ENCODE measurements around the gene PAOX.

PAOX gene

DNA sequence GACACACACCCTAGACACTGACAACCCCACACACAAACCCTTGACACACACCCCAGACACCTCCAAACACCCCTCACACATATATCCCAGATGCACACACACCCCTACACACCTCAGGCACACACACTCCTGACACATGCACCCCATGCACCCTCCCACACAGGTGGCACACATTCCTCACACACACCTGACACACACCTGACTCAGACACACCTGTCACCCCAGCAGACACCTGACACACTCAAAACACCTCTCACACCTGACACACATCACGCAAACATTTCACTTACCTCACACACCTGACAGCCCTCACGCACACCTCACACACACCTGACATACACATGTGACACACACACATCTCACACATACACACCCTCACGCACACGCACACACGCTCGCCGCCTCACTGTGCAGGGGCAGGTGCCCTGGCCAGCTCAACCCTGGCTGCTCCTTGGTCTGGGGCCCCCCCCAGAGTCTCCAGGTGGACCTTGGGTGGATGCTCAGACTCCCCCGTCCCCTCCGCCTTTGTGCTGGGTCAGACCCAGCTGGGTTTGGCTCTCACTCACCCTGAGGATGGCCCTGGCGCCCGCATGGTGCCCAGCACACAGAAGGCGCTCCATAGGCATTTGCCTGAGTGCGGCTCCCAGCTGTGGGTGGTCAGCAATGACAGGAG, 39.2 kb upstream of the PAOX start:
- Histone ChIP-seq H3K4me1 (ENCODE audit: insufficient read depth, low read length) (peaks cover 7% of the 10 kb centered on the region), H3K27me3 (ENCODE audit: control insufficient read depth in 1 of 2, insufficient read depth in 2 of 2, low read length in 2 of 2) (peaks cover 38 to 54% of the 10 kb centered on the region in 2 donors), H3K9me3 (ENCODE audit: low read length) (no peaks in the 10 kb centered on the region), H3K27ac (ENCODE audit: low read depth, low read length) (no peak overlapping the region), H3K36me3 (ENCODE audit: insufficient read depth, low read length) (no peaks in the 10 kb centered on the region), H3K4me3 (ENCODE audit: low read depth in 1 of 2, low read length in 2 of 2) (no peak overlapping the region), H3K9ac (ENCODE audit: low read length) (no peak overlapping the region)

DNA sequence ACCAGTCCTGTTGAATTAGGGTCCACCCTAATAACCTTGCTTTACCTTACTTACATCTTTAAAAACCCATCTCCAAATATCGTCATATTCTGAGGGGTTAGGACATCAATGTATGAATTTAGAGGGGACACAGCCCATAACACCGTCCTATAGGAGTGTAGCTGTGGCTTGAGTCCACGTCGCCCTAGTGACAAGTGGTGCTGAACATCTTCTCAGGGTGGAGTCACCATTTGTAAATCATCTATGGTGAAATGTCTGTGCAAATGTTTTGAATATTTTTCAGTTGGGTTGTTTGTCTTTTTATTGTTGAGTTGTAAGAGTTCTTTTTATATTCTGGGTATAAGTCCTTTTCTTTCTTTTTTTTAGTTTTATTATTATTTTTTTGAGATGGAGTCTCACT, 37.1 kb upstream of the PAOX start:
- Histone ChIP-seq H3K9me3 (ENCODE audit: low read length) (no peaks in the 10 kb centered on the region), H3K27ac (ENCODE audit: low read depth, low read length) (no peak overlapping the region), H3K27me3 (ENCODE audit: control insufficient read depth in 1 of 2, insufficient read depth in 2 of 2, low read length in 2 of 2) (peaks cover 32 to 41% of the 10 kb centered on the region in 2 donors), H3K4me1 (ENCODE audit: insufficient read depth, low read length) (no peaks in the 10 kb centered on the region), H3K4me3 (ENCODE audit: low read depth in 1 of 2, low read length in 2 of 2) (no peak overlapping the region), H3K9ac (ENCODE audit: low read length) (no peak overlapping the region), H3K36me3 (ENCODE audit: insufficient read depth, low read length) (no peaks in the 10 kb centered on the region)

DNA sequence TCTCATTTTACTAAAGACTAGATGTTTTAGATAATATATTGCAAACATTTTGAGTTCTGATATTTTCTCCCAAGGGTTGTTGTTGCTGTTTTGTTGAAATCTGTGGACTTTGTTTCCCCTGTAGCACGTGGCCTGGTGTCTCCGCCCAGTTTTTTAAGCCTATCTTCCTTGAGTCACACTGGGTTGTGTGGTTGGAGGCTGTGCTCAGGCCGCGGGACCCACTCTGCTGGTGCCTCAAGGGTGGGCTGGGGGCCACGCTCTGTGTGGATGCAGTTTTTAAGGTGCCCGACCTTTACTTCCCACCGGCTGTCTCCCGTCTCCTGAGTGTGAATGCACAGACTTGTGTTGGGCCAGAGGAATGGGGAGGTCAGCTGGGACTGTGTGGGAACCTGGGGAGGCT, 36.1 kb upstream of the PAOX start:
- H3K9me3 ChIP-seq (ENCODE audit: low read length): no peaks in the 10 kb centered on the region
- no peaks in the 10 kb centered on the region for H3K36me3 ChIP-seq (ENCODE audit: insufficient read depth, low read length)
- peaks cover 22 to 41% of the 10 kb centered on the region in 2 donors for H3K27me3 ChIP-seq (ENCODE audit: control insufficient read depth in 1 of 2, insufficient read depth in 2 of 2, low read length in 2 of 2)
- no peak overlapping the region for H3K27ac ChIP-seq (ENCODE audit: low read depth, low read length)
- H3K4me1 ChIP-seq (ENCODE audit: insufficient read depth, low read length): no peaks in the 10 kb centered on the region
- H3K9ac ChIP-seq (ENCODE audit: low read length): no peak overlapping the region
- no peak overlapping the region for H3K4me3 ChIP-seq (ENCODE audit: low read depth in 1 of 2, low read length in 2 of 2)

DNA sequence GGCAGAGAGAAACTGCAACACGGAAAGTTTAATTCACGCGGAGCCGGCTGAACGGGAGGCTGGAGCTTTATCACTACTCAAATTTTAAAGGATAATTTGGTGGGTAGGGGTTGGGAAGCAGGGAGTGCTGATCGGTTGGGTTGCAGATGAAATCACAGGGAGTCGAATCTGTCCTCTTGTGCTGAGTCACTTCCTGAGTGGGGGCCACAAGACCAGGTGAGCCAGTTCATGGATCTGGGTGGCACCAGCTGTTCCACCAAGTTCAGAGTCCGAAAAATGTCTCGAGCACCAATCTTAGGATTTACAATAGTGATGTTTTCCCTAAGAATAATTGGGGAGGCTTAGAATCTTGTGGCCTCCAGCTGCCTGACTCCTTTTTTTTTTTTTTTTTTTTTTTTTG, 35.5 kb upstream of the PAOX start:
- no peaks in the 10 kb centered on the region for H3K9me3 ChIP-seq (ENCODE audit: low read length)
- H3K27me3 ChIP-seq (ENCODE audit: control insufficient read depth in 1 of 2, insufficient read depth in 2 of 2, low read length in 2 of 2): peaks cover 16 to 37% of the 10 kb centered on the region in 2 donors

DNA sequence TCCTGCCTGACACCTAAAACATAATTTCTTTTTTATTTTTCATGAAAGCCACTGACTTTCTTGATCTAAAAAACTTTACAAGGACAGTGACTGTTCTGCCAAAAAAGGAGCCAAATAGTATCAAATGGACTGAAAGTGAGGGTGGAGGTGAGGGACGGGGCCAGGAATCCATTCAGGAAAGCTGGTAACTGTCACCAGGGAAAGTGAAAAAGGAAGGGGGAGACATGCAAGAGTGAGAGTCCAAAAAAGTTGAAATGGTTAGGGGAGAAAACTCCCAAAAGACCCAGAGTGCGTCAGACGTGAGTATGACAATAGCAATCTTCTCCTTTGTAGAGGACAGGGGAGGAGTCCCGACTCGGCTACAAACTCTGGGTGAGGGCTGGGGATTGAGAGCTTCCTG, 34.8 kb upstream of the PAOX start:
- H3K27me3 ChIP-seq (ENCODE audit: control insufficient read depth in 1 of 2, insufficient read depth in 2 of 2, low read length in 2 of 2): peaks cover 10 to 34% of the 10 kb centered on the region in 2 donors

More for the DNA sequence above, 35.5 kb upstream of the PAOX start:
- Histone ChIP-seq H3K4me3 (ENCODE audit: low read depth in 1 of 2, low read length in 2 of 2) (no peak overlapping the region), H3K9ac (ENCODE audit: low read length) (no peak overlapping the region), H3K36me3 (ENCODE audit: insufficient read depth, low read length) (no peaks in the 10 kb centered on the region), H3K4me1 (ENCODE audit: insufficient read depth, low read length) (no peaks in the 10 kb centered on the region), H3K27ac (ENCODE audit: low read depth, low read length) (no peak overlapping the region)

DNA sequence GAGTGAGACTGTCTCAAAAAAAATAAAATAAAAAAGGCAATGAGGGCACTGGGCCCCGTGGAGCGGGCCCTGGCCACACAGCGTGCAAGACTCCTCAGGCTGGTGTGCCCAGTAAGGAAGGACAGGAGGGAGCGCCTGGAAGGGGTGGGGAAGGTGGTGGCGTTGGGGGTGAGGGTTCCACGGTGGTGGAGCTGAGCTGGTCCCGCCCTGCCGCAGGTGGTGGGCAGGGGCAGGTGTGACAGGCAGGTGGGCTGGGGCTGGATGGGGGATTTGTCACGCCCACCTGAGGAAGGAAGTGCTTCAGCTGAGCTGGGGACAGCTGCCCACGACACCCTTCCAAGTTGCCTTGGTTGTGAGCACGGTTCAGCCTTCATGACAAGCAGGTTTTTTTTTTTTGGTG, 32.6 kb upstream of the PAOX start:
- Histone ChIP-seq H3K36me3 (ENCODE audit: insufficient read depth, low read length) (no peaks in the 10 kb centered on the region), H3K9me3 (ENCODE audit: low read length) (no peaks in the 10 kb centered on the region), H3K27me3 (ENCODE audit: control insufficient read depth in 1 of 2, insufficient read depth in 2 of 2, low read length in 2 of 2) (peaks cover 5 to 31% of the 10 kb centered on the region in 2 donors), H3K4me3 (ENCODE audit: low read depth in 1 of 2, low read length in 2 of 2) (no peak overlapping the region), H3K27ac (ENCODE audit: low read depth, low read length) (no peak overlapping the region), H3K9ac (ENCODE audit: low read length) (no peak overlapping the region), H3K4me1 (ENCODE audit: insufficient read depth, low read length) (no peaks in the 10 kb centered on the region)

More for the DNA sequence above, 34.8 kb upstream of the PAOX start:
- no peaks in the 10 kb centered on the region for H3K4me1 ChIP-seq (ENCODE audit: insufficient read depth, low read length)
- no peak overlapping the region for H3K27ac ChIP-seq (ENCODE audit: low read depth, low read length)
- H3K9me3 ChIP-seq (ENCODE audit: low read length): no peaks in the 10 kb centered on the region
- H3K9ac ChIP-seq (ENCODE audit: low read length): no peak overlapping the region
- H3K4me3 ChIP-seq (ENCODE audit: low read depth in 1 of 2, low read length in 2 of 2): no peak overlapping the region
- H3K36me3 ChIP-seq (ENCODE audit: insufficient read depth, low read length): no peaks in the 10 kb centered on the region

DNA sequence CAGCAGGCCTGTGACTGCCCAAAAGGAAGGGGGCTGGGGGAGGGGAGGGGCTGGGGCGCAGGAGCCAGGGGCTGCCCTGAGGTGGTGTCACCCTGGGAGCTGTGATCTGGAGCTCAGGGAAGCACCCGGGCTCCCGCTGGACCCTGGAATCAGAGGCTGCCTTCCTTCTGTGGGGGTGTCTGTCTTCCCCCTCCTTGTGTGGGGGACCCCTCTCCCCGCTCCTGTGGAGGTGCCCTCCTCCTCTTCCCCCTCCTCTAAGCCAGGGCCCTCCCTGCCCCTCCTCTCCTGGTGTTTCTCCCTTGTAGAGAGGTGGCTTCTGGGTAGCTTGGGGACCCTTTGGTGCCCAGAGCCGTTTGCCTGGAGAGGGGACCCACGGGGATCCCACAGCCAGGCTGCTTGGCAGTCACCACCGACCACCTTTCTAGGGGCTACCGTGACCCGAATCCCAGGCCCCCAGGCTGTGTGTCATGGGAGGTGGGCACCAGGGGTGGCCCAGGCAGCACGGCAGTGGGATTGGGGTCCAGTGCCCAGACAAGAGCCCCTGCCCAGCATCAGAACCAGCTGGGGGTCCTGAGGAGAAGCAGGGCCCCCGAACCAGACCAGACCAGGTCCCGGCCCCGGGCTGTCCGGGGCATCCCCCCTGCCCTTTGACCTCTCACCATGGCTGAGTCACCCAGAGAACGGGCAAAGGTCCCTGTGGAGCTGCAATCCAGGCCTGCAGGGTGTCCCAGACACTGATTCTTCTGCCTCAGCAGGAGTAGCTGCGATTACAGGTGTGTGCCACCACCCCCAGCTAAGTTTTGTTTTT, 31.1 kb upstream of the PAOX start:
- H3K27me3 ChIP-seq (ENCODE audit: control insufficient read depth in 1 of 2, insufficient read depth in 2 of 2, low read length in 2 of 2): peaks cover 0 to 35% of the 10 kb centered on the region in 2 donors
- H3K4me1 ChIP-seq (ENCODE audit: insufficient read depth, low read length): no peaks in the 10 kb centered on the region
- H3K27ac ChIP-seq (ENCODE audit: low read depth, low read length): no peak overlapping the region
- H3K4me3 ChIP-seq (ENCODE audit: low read depth in 1 of 2, low read length in 2 of 2): no peak overlapping the region
- no peaks in the 10 kb centered on the region for H3K9me3 ChIP-seq (ENCODE audit: low read length)
- no peaks in the 10 kb centered on the region for H3K36me3 ChIP-seq (ENCODE audit: insufficient read depth, low read length)
- H3K9ac ChIP-seq (ENCODE audit: low read length): no peak overlapping the region

DNA sequence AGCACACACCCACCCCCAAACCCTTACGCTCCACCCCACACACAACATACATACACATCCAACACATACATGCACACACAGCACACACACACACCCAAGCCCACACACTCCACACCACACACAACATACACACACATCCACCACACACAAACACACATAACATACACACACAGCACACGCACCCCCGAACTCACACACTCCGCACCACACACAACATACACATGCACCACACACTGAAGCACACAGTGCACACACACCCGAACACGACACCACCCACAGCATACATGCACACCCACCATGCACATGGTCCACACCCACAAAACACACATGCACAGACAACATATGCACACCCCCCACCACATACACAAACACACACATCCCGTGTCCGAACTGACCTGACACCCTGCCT, 29.9 kb upstream of the PAOX start:
- no peaks in the 10 kb centered on the region for H3K9me3 ChIP-seq (ENCODE audit: low read length)
- no peaks in the 10 kb centered on the region for H3K4me1 ChIP-seq (ENCODE audit: insufficient read depth, low read length)
- H3K36me3 ChIP-seq (ENCODE audit: insufficient read depth, low read length): no peaks in the 10 kb centered on the region
- H3K27ac ChIP-seq (ENCODE audit: low read depth, low read length): no peak overlapping the region
- no peak overlapping the region for H3K9ac ChIP-seq (ENCODE audit: low read length)
- H3K4me3 ChIP-seq (ENCODE audit: low read depth in 1 of 2, low read length in 2 of 2): no peak overlapping the region
- peaks cover 0 to 33% of the 10 kb centered on the region in 2 donors for H3K27me3 ChIP-seq (ENCODE audit: control insufficient read depth in 1 of 2, insufficient read depth in 2 of 2, low read length in 2 of 2)

DNA sequence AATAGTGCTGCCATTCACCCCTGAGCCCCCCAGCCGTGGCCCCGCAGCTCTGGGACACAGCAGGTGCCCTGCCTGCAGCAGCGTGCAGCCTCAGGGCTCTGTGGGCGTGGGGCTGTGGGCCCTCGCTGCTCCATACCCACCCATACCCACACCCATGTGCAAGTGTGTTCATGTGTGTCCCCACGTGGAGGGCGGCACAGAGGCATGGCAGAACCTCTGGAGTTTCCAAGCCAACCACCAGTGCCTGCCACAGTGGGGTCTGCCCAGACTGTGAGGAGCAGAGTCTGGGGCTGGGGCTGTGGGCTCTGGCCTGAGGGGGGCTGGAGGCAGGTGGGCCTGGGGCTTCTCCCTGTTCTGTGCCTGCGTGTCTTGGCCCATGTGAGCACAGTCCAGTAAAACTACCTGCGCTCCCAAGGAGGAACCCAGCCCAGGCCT, 29.5 kb upstream of the PAOX start:
- peaks cover 0 to 37% of the 10 kb centered on the region in 2 donors for H3K27me3 ChIP-seq (ENCODE audit: control insufficient read depth in 1 of 2, insufficient read depth in 2 of 2, low read length in 2 of 2)
- H3K9me3 ChIP-seq (ENCODE audit: low read length): no peaks in the 10 kb centered on the region
- no peak overlapping the region for H3K9ac ChIP-seq (ENCODE audit: low read length)
- no peaks in the 10 kb centered on the region for H3K36me3 ChIP-seq (ENCODE audit: insufficient read depth, low read length)
- H3K27ac ChIP-seq (ENCODE audit: low read depth, low read length): no peak overlapping the region
- no peak overlapping the region for H3K4me3 ChIP-seq (ENCODE audit: low read depth in 1 of 2, low read length in 2 of 2)
- no peaks in the 10 kb centered on the region for H3K4me1 ChIP-seq (ENCODE audit: insufficient read depth, low read length)

DNA sequence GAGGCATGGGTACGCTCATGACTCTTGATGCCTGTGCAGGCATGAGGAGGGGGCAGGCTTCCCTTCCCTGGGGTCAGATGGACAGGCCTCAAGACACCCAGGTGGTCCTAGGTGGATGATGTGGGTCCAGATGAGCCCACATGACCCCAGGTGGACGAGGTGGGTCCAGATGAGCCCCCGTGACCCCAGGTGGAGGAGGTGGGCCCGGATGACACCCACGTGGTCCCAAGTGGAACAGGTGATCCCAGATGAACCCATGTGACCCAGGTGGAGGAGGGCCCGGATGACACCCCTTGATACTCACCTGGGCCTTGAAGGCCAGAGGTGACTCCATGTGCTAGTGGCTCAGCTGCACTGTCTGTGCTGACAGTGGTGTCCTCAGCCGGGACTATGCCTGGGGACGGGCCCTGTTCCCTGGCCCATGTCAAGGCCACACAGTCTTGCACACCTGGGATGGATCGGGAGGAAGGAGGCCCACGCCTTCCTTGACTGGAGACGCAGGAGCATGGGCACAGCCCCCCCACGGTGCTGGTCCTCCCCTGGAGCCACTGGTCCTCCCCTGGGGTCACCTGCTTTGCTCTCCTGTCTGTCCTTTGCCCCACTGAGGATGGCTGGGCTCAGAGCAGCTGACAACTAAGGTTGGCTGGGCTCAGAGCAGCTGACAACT, 28.6 kb upstream of the PAOX start:
- Histone ChIP-seq H3K4me3 (ENCODE audit: low read depth in 1 of 2, low read length in 2 of 2) (no peak overlapping the region), H3K27ac (ENCODE audit: low read depth, low read length) (no peak overlapping the region), H3K4me1 (ENCODE audit: insufficient read depth, low read length) (no peaks in the 10 kb centered on the region), H3K9me3 (ENCODE audit: low read length) (no peaks in the 10 kb centered on the region), H3K27me3 (ENCODE audit: control insufficient read depth in 1 of 2, insufficient read depth in 2 of 2, low read length in 2 of 2) (peaks cover 0 to 40% of the 10 kb centered on the region in 2 donors), H3K9ac (ENCODE audit: low read length) (no peak overlapping the region), H3K36me3 (ENCODE audit: insufficient read depth, low read length) (no peaks in the 10 kb centered on the region)

DNA sequence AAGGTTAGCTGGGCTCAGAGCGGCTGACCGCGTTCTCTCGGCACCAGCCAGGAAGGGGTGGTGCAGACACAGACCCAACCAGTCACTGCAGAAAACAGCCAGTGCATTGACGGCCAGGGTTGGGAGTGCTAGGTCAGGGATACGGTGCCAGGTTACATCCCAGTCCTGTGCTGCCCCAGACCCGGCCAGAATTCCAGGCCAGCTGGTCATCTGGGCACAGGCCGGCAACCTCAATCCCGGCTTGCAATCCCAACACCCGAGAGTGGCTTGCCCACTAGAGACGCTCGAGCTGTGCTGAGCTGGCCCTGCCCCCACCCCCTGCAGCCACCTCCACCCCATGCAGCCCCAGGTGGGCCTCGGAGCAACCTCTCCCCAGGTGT, 28.1 kb upstream of the PAOX start:
- Histone ChIP-seq H3K27ac (ENCODE audit: low read depth, low read length) (no peak overlapping the region), H3K9me3 (ENCODE audit: low read length) (no peaks in the 10 kb centered on the region), H3K4me3 (ENCODE audit: low read depth in 1 of 2, low read length in 2 of 2) (no peak overlapping the region), H3K9ac (ENCODE audit: low read length) (no peak overlapping the region), H3K27me3 (ENCODE audit: control insufficient read depth in 1 of 2, insufficient read depth in 2 of 2, low read length in 2 of 2) (peaks cover 0 to 43% of the 10 kb centered on the region in 2 donors), H3K36me3 (ENCODE audit: insufficient read depth, low read length) (no peaks in the 10 kb centered on the region), H3K4me1 (ENCODE audit: insufficient read depth, low read length) (no peaks in the 10 kb centered on the region)

Measured in muscle layer of colon (tissue), 2 donors.